ENCODE measurements around the gene ANKRD11.
A peak's percentile ranks its signal among the peaks of the same experiment; 100 is the strongest.
"Not testable (repeated sequence)": the region's sequence is repeated elsewhere in the genome, so short reads cannot be mapped to it uniquely, and the experiment has no call there.

ANKRD11 gene

DNA sequence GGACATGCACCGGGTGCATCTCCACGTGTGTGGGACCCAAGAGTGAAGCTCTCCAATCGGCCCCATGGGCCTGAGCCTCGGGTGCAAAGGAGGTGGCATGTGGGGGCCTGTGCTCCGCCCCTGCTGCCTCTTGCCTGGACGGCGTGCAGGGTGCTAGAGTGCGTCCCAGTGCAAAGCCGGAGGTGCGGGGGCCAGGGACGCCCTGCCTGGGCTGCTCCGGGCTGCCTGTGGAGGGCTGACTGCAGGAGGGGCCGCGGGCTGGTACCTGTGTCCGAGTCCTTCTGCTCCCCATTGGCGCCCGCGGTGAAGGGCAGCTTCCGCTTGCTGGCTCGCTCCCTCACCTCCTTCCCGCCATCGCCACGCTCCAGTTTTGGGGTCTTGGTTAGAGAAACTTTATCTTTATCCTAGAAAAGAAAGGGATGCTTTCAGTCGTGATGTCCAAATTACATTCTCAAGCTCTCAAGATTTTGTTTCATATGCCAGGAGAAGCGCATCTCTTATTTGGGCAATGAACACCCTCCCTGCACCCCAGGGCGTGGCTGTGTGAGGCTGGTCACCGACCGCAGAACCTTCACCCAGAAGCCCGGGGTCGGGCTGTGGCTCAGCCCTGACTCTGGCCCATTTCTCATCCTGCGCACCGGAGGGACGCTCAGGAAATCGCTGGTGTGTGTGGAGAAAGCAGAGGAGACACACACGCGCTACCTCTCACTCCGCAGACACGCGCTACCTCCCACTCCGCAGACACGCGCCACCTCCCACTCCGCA is 185.2 kb downstream of the ANKRD11 start:
- TF ChIP-seq, protein P1, sequence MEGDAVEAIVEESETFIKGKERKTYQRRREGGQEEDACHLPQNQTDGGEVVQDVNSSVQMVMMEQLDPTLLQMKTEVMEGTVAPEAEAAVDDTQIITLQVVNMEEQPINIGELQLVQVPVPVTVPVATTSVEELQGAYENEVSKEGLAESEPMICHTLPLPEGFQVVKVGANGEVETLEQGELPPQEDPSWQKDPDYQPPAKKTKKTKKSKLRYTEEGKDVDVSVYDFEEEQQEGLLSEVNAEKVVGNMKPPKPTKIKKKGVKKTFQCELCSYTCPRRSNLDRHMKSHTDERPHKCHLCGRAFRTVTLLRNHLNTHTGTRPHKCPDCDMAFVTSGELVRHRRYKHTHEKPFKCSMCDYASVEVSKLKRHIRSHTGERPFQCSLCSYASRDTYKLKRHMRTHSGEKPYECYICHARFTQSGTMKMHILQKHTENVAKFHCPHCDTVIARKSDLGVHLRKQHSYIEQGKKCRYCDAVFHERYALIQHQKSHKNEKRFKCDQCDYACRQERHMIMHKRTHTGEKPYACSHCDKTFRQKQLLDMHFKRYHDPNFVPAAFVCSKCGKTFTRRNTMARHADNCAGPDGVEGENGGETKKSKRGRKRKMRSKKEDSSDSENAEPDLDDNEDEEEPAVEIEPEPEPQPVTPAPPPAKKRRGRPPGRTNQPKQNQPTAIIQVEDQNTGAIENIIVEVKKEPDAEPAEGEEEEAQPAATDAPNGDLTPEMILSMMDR (IDR thresholded peaks at IDR 0.05; ENCODE audit: insufficient read depth, low read depth, low read length, missing control alignments): no peak
- DNase-seq (ENCODE audit: low read depth): no peak
- H3K4me3 ChIP-seq (ENCODE audit: low read depth, low read length): no peak overlapping the region

GRCh38 chr16:89304181-89304851 is 186.0 kb downstream of the ANKRD11 start:
- TF ChIP-seq, protein P1 (IDR thresholded peaks at IDR 0.05; ENCODE audit: insufficient read depth, low read depth, low read length, missing control alignments): no peak
- DNase-seq (ENCODE audit: low read depth): peak; percentile 18
- no peak overlapping the region for H3K4me3 ChIP-seq (ENCODE audit: low read depth, low read length)

GRCh38 chr16:89303617-89304016 is 186.7 kb downstream of the ANKRD11 start:
- TF ChIP-seq, protein P1 (IDR thresholded peaks at IDR 0.05; ENCODE audit: insufficient read depth, low read depth, low read length, missing control alignments): no peak
- no peak overlapping the region for H3K4me3 ChIP-seq (ENCODE audit: low read depth, low read length)
- DNase-seq (ENCODE audit: low read depth): no peak

- no peak for DNase-seq (ENCODE audit: low read depth)
- TF ChIP-seq, protein P1 (IDR thresholded peaks at IDR 0.05; ENCODE audit: insufficient read depth, low read depth, low read length, missing control alignments): no peak
- H3K4me3 ChIP-seq (ENCODE audit: low read depth, low read length): no peak overlapping the region
Measured at GRCh38 chr16:89300976-89301360, 189.4 kb downstream of the ANKRD11 start.

GRCh38 chr16:89300311-89300975 is 189.9 kb downstream of the ANKRD11 start:
- TF ChIP-seq, protein P1 (IDR thresholded peaks at IDR 0.05; ENCODE audit: insufficient read depth, low read depth, low read length, missing control alignments): no peak
- DNase-seq (ENCODE audit: low read depth): no peak

GRCh38 chr16:89299357-89300111 is 190.8 kb downstream of the ANKRD11 start:
- not testable (repeated sequence) for DNase-seq (ENCODE audit: low read depth); H3K4me3 ChIP-seq (ENCODE audit: low read depth, low read length)

More at GRCh38 chr16:89300311-89300975, 189.9 kb downstream of the ANKRD11 start:
- no peak overlapping the region for H3K4me3 ChIP-seq (ENCODE audit: low read depth, low read length)
